ENCODE measurements around the gene ZBTB7C. TPM values are rescaled to one million over a fixed set of nuclear protein-coding genes. Genes with fewer than 3 reads are reported as not detected.

ZBTB7C gene
- polyA plus RNA-seq, 1 of the 3 experiments (the other 2 are of a cell fraction): 0.05 TPM

DNA sequence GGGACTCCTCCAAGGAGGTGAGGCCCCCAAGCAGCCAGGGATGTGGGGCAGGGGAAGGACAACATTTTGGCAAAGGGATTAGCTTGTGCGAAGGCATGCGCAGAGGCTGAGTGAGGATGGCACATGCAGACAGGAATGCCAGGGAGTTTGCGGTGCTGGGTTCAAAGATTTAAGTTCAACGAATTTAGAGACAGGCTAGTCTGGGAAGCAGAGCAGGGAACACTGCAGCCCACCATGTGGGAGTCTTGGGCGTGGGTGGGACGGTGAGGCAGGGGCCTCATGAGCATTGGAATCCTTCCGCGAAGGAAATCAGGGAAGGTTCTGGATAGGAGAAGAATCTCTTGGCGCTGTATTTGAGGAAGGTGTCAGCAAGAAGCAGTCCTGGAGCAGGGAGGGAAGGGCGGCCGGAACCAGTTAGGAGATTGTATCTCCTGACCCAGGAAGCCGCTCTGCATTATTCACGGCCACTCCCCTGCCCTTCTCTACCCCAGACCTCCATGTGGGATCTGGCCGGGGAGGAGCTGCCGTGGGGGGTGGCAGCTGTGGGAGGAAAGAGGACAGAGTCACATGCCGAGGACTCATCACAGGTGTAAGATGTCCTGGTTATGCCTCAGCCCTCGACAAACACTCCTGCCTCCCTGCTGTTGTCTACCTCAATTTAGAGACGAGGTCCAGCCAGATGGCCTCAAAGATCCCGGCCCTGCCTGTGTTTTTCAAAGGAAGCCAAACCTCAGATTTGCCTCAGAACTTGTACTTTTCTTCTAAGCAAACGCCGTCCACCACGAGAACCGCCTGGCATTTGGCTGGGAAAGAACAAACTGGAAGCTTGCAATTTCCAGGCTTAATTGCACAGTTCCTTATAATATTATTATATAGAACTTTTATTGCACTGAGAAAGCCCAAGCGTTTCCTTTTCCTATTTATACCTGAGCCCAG lies 355.0 kb downstream of the ZBTB7C start:
- ChIA-PET CTCF (interaction anchor here (1.5 to 1.8 kb wide), 2 partner anchors 23 to 47 kb away, joined by 4 to 6 read pairs; no protein-coding TSS in a partner anchor), POLR2A (interaction anchor here (1.2 kb wide), 1 partner anchor 11 kb away, joined by 4 read pairs; no protein-coding TSS in a partner anchor)
- Histone ChIP-seq H3K4me1 (ENCODE audit: control insufficient read depth in 1 of 2, insufficient read depth in 2 of 2, low read depth in 1 of 2, low read length in 1 of 2) (peaks cover 0 to 52% of the 10 kb centered on the region in 2 experiments; a peak in 2 of 4 replicates), H3K27me3 (ENCODE audit: insufficient read depth) (no peaks in the 10 kb centered on the region), H4K20me1 (ENCODE audit: insufficient read depth) (no peaks in the 10 kb centered on the region), H3K4me2 (no peak overlapping the region), H3K9ac (no peak overlapping the region), H3K9me3 (no peaks in the 10 kb centered on the region), H3F3A (replicated peaks; ENCODE audit: insufficient read depth) (no peaks in the 10 kb centered on the region), H3K9me2 (no peaks in the 10 kb centered on the region), H3K27ac (ENCODE audit: low read depth in 2 of 2, low read length in 1 of 2) (peak overlapping the region in 1 of 2 experiments; percentile 36; a peak in 2 of 4 replicates), H3K79me2 (ENCODE audit: insufficient read depth) (no peaks in the 10 kb centered on the region), H3K36me3 (replicated peaks in 1 of 2; ENCODE audit: control insufficient read depth in 1 of 2, insufficient read depth in 2 of 2, low read length in 1 of 2) (no peaks in the 10 kb centered on the region), H3K4me3 (ENCODE audit: low read depth in 2 of 2, low read length in 1 of 2) (no peak overlapping the region), H2AFZ (ENCODE audit: low read depth) (no peak overlapping the region)
- peak; percentile 60 for DNase-seq
- 61% methylated on average over 24 of the region's 24 CpGs for WGBS (ENCODE audit: low lambda C conversion rate)
- TF ChIP-seq CHD2 (IDR thresholded peaks at IDR 0.05; ENCODE audit: low read length, partially characterized antibody) (peak; percentile 30), GATA2 (CRISPR knock-in tag; IDR thresholded peaks at IDR 0.05) (0 out of 2 replicates have a peak, but pooled peaks have one; percentile 40)
- TF ChIP-seq, protein P1, sequence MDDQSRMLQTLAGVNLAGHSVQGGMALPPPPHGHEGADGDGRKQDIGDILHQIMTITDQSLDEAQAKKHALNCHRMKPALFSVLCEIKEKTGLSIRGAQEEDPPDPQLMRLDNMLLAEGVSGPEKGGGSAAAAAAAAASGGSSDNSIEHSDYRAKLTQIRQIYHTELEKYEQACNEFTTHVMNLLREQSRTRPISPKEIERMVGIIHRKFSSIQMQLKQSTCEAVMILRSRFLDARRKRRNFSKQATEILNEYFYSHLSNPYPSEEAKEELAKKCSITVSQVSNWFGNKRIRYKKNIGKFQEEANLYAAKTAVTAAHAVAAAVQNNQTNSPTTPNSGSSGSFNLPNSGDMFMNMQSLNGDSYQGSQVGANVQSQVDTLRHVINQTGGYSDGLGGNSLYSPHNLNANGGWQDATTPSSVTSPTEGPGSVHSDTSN (IDR thresholded peaks at IDR 0.05): no peak

DNA sequence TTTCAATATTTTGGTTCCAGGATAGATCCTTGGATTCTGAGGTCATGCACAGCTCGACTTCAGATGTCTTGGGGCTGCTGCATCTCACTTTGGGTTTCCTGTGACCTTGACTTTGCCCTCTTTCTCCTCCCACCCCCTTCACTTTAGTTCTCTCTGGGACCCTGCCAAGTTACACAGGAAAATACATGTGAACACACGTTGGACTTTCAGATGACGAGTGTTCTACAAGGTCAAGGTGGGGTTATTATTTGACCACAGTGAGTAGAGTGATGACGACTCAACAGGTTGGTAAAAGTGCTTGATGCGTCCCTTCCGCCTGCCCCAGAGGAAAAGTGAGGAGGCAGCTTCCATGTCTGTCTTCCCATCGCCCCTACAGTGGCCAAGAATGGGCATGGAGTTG lies 356.3 kb downstream of the ZBTB7C start:
- CTCF ChIA-PET: interaction anchor here (0.7 to 1.2 kb wide), 2 partner anchors 17 to 105 kb away, joined by 3 to 5 read pairs; no protein-coding TSS in a partner anchor

More for the DNA sequence above, 356.3 kb downstream of the ZBTB7C start:
- Histone ChIP-seq H3K9me3 (no peaks in the 10 kb centered on the region), H3K27ac (ENCODE audit: low read depth in 2 of 2, low read length in 1 of 2) (peak overlapping the region in 1 of 2 experiments; percentile 78; a peak in 2 of 4 replicates), H3K9ac (no peak overlapping the region), H3K4me3 (ENCODE audit: low read depth in 2 of 2, low read length in 1 of 2) (no peak overlapping the region), H3K4me2 (no peak overlapping the region), H3K79me2 (ENCODE audit: insufficient read depth) (no peaks in the 10 kb centered on the region), H3K36me3 (replicated peaks in 1 of 2; ENCODE audit: control insufficient read depth in 1 of 2, insufficient read depth in 2 of 2, low read length in 1 of 2) (no peaks in the 10 kb centered on the region), H3K4me1 (ENCODE audit: control insufficient read depth in 1 of 2, insufficient read depth in 2 of 2, low read depth in 1 of 2, low read length in 1 of 2) (peaks cover 0 to 49% of the 10 kb centered on the region in 2 experiments; a peak in 2 of 4 replicates), H4K20me1 (ENCODE audit: insufficient read depth) (no peaks in the 10 kb centered on the region), H2AFZ (ENCODE audit: low read depth) (no peak overlapping the region), H3F3A (replicated peaks; ENCODE audit: insufficient read depth) (no peaks in the 10 kb centered on the region), H3K27me3 (ENCODE audit: insufficient read depth) (no peaks in the 10 kb centered on the region), H3K9me2 (no peaks in the 10 kb centered on the region)
- 54% methylated on average over 6 of the region's 7 CpGs for WGBS (ENCODE audit: low lambda C conversion rate)
- DNase-seq: no peak
- POLR2A ChIA-PET: interaction anchor here (1.0 kb wide), 1 partner anchor 18 kb away, joined by 3 read pairs; no protein-coding TSS in a partner anchor
- no peak for TF ChIP-seq TEAD4 (IDR thresholded peaks at IDR 0.05; ENCODE audit: borderline replicate concordance, insufficient read depth)
- TF ChIP-seq POLR2AphosphoS5 (IDR thresholded peaks at IDR 0.05; ENCODE audit: low read depth, low read length): no peak
- TF ChIP-seq, protein P1 (IDR thresholded peaks at IDR 0.05): no peak
- TF ChIP-seq NFIC (IDR thresholded peaks at IDR 0.05; ENCODE audit: borderline replicate concordance): no peak
- no peak for TF ChIP-seq FOSL2 (IDR thresholded peaks at IDR 0.05; ENCODE audit: borderline replicate concordance, low read depth)
- TF ChIP-seq TAF1 (IDR thresholded peaks at IDR 0.05; ENCODE audit: borderline replicate concordance, low read depth, low read length): no peak
- TF ChIP-seq, protein P2, sequence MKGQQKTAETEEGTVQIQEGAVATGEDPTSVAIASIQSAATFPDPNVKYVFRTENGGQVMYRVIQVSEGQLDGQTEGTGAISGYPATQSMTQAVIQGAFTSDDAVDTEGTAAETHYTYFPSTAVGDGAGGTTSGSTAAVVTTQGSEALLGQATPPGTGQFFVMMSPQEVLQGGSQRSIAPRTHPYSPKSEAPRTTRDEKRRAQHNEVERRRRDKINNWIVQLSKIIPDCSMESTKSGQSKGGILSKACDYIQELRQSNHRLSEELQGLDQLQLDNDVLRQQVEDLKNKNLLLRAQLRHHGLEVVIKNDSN (IDR thresholded peaks at IDR 0.05; ENCODE audit: borderline replicate concordance, low read depth): no peak
- TF ChIP-seq GATA2 (CRISPR knock-in tag; IDR thresholded peaks at IDR 0.05): no peak

Measured in SK-N-SH (cell line).